ENCODE results near the gene HABP4. TPM values are rescaled to one million over a fixed set of nuclear protein-coding genes. Genes with fewer than 3 reads are reported as not detected.

HABP4 gene
- total RNA-seq, 1 experiment from 2014 or later, result 12.7 TPM

- in situ Hi-C loops (cut with HindIII; ENCODE audit: low pct_unique_long_range_greater_than_20kb, low sequenced_read_pairs), result no loop called here
- no peak for DNase-seq (ENCODE audit: low read depth, low spot score)
Observed at GRCh38 chr9:96459268-96460007, 9.5 kb downstream of the HABP4 start.

- in situ Hi-C loops (cut with HindIII; ENCODE audit: low pct_unique_long_range_greater_than_20kb, low sequenced_read_pairs), result no loop called here
- no peak for DNase-seq (ENCODE audit: low read depth, low spot score)
Observed at GRCh38 chr9:96460470-96460869, 10.5 kb downstream of the HABP4 start.

- in situ Hi-C loops (cut with HindIII; ENCODE audit: low pct_unique_long_range_greater_than_20kb, low sequenced_read_pairs), result no loop called here
- peak; percentile 26 for DNase-seq (ENCODE audit: low read depth, low spot score)
Observed at GRCh38 chr9:96460882-96461281, 10.9 kb downstream of the HABP4 start.

- DNase-seq (ENCODE audit: low read depth, low spot score), result peak; percentile 30
Observed at GRCh38 chr9:96461336-96461735, 11.4 kb downstream of the HABP4 start.

GRCh38 chr9:96462541-96462940, 12.6 kb downstream of the HABP4 start:
- DNase-seq (ENCODE audit: low read depth, low spot score), result no peak
- in situ Hi-C loops (cut with HindIII; ENCODE audit: low pct_unique_long_range_greater_than_20kb, low sequenced_read_pairs), result no loop called here

More at GRCh38 chr9:96461336-96461735, 11.4 kb downstream of the HABP4 start:
- in situ Hi-C loops (cut with HindIII; ENCODE audit: low pct_unique_long_range_greater_than_20kb, low sequenced_read_pairs), result no loop called here

- DNase-seq (ENCODE audit: low read depth, low spot score), result peak; percentile 73
- in situ Hi-C loops (cut with HindIII; ENCODE audit: low pct_unique_long_range_greater_than_20kb, low sequenced_read_pairs), result no loop called here
Observed at GRCh38 chr9:96464426-96464825, 14.5 kb downstream of the HABP4 start.

- in situ Hi-C loops (cut with HindIII; ENCODE audit: low pct_unique_long_range_greater_than_20kb, low sequenced_read_pairs), result no loop called here
Observed at GRCh38 chr9:96467784-96468183, 17.8 kb downstream of the HABP4 start.

GRCh38 chr9:96476013-96476412, 26.0 kb downstream of the HABP4 start:
- in situ Hi-C loops (cut with HindIII; ENCODE audit: low pct_unique_long_range_greater_than_20kb, low sequenced_read_pairs), result no loop called here
- no peak for DNase-seq (ENCODE audit: low read depth, low spot score)

More at GRCh38 chr9:96467784-96468183, 17.8 kb downstream of the HABP4 start:
- DNase-seq (ENCODE audit: low read depth, low spot score), result no peak

GRCh38 chr9:96476591-96476990, 26.6 kb downstream of the HABP4 start:
- in situ Hi-C loops (cut with HindIII; ENCODE audit: low pct_unique_long_range_greater_than_20kb, low sequenced_read_pairs), result no loop called here
- DNase-seq (ENCODE audit: low read depth, low spot score), result no peak

- in situ Hi-C loops (cut with HindIII; ENCODE audit: low pct_unique_long_range_greater_than_20kb, low sequenced_read_pairs), result no loop called here
- DNase-seq (ENCODE audit: low read depth, low spot score), result no peak
Observed at GRCh38 chr9:96478829-96479371, 28.9 kb downstream of the HABP4 start.

- in situ Hi-C loops (cut with HindIII; ENCODE audit: low pct_unique_long_range_greater_than_20kb, low sequenced_read_pairs), result no loop called here
- DNase-seq (ENCODE audit: low read depth, low spot score), result no peak
Observed at GRCh38 chr9:96480736-96481135, 30.8 kb downstream of the HABP4 start.

- in situ Hi-C loops (cut with HindIII; ENCODE audit: low pct_unique_long_range_greater_than_20kb, low sequenced_read_pairs), result no loop called here
- DNase-seq (ENCODE audit: low read depth, low spot score), result no peak
Observed at GRCh38 chr9:96482476-96482875, 32.5 kb downstream of the HABP4 start.

GRCh38 chr9:96483197-96483596, 33.2 kb downstream of the HABP4 start:
- no peak for DNase-seq (ENCODE audit: low read depth, low spot score)
- in situ Hi-C loops (cut with HindIII; ENCODE audit: low pct_unique_long_range_greater_than_20kb, low sequenced_read_pairs), result no loop called here

GRCh38 chr9:96483733-96484390, 33.9 kb downstream of the HABP4 start:
- in situ Hi-C loops (cut with HindIII; ENCODE audit: low pct_unique_long_range_greater_than_20kb, low sequenced_read_pairs), result no loop called here

GRCh38 chr9:96484521-96484931, 34.6 kb downstream of the HABP4 start:
- in situ Hi-C loops (cut with HindIII; ENCODE audit: low pct_unique_long_range_greater_than_20kb, low sequenced_read_pairs), result no loop called here
- DNase-seq (ENCODE audit: low read depth, low spot score), result no peak

More at GRCh38 chr9:96483733-96484390, 33.9 kb downstream of the HABP4 start:
- DNase-seq (ENCODE audit: low read depth, low spot score), result no peak

GRCh38 chr9:96485280-96485679, 35.3 kb downstream of the HABP4 start:
- in situ Hi-C loops (cut with HindIII; ENCODE audit: low pct_unique_long_range_greater_than_20kb, low sequenced_read_pairs), result no loop called here
- no peak for DNase-seq (ENCODE audit: low read depth, low spot score)

GRCh38 chr9:96486386-96487028, 36.5 kb downstream of the HABP4 start:
- in situ Hi-C loops (cut with HindIII; ENCODE audit: low pct_unique_long_range_greater_than_20kb, low sequenced_read_pairs), result no loop called here
- DNase-seq (ENCODE audit: low read depth, low spot score), result peak; percentile 34

- no peak for DNase-seq (ENCODE audit: low read depth, low spot score)
- in situ Hi-C loops (cut with HindIII; ENCODE audit: low pct_unique_long_range_greater_than_20kb, low sequenced_read_pairs), result no loop called here
Observed at GRCh38 chr9:96487029-96487396, 37.0 kb downstream of the HABP4 start.
